Superior temporal gyrus (tissue), 1 donor: Measurements from ENCODE around the gene ATP8A2.

Source experiments
- DNase-seq: peaks from one replicate; pipeline ENCODE4 v3.0.0-alpha.2; 2016; ENCODE audit errors: extremely low spot score

Gene ATP8A2

GRCh38 chr13:25729201-25729600 lies 357.4 kb downstream of the ATP8A2 start:
- DNase-seq: no peak

- no peak for DNase-seq
Observed at GRCh38 chr13:25731037-25731436, 359.3 kb downstream of the ATP8A2 start.

- DNase-seq: no peak
Observed at GRCh38 chr13:25731536-25731935, 359.8 kb downstream of the ATP8A2 start.

GRCh38 chr13:25732111-25732865 lies 360.5 kb downstream of the ATP8A2 start:
- no peak for DNase-seq

- DNase-seq: no peak
Observed at GRCh38 chr13:25733001-25733491, 361.3 kb downstream of the ATP8A2 start.

- DNase-seq: no peak
Observed at GRCh38 chr13:25733696-25734435, 362.1 kb downstream of the ATP8A2 start.

GRCh38 chr13:25738342-25739196 lies 366.8 kb downstream of the ATP8A2 start:
- no peak for DNase-seq

- DNase-seq: no peak
Observed at GRCh38 chr13:25739376-25739775, 367.6 kb downstream of the ATP8A2 start.

- DNase-seq: no peak
Observed at GRCh38 chr13:25741796-25742195, 370.0 kb downstream of the ATP8A2 start.

- no peak for DNase-seq
Observed at GRCh38 chr13:25742220-25742619, 370.4 kb downstream of the ATP8A2 start.

- no peak for DNase-seq
Observed at GRCh38 chr13:25743421-25743820, 371.6 kb downstream of the ATP8A2 start.

GRCh38 chr13:25744178-25744577 lies 372.4 kb downstream of the ATP8A2 start:
- DNase-seq: no peak

GRCh38 chr13:25746131-25746530 lies 374.4 kb downstream of the ATP8A2 start:
- no peak for DNase-seq

GRCh38 chr13:25752957-25753551 lies 381.3 kb downstream of the ATP8A2 start:
- no peak for DNase-seq

GRCh38 chr13:25753976-25754375 lies 382.2 kb downstream of the ATP8A2 start:
- DNase-seq: no peak

GRCh38 chr13:25756251-25756650 lies 384.5 kb downstream of the ATP8A2 start:
- no peak for DNase-seq

- no peak for DNase-seq
Observed at GRCh38 chr13:25756912-25757311, 385.1 kb downstream of the ATP8A2 start.

- no peak for DNase-seq
Observed at GRCh38 chr13:25761041-25761440, 389.3 kb downstream of the ATP8A2 start.

- no peak for DNase-seq
Observed at GRCh38 chr13:25762281-25762680, 390.5 kb downstream of the ATP8A2 start.

- no peak for DNase-seq
Observed at GRCh38 chr13:25762795-25763377, 391.1 kb downstream of the ATP8A2 start.

GRCh38 chr13:25764378-25764777 lies 392.6 kb downstream of the ATP8A2 start:
- DNase-seq: no peak
